Stomach (tissue), 9 donors: ENCODE measurements around the gene SEZ6L. TPM values are rescaled to one million over a fixed set of nuclear protein-coding genes. Genes with fewer than 3 reads are reported as not detected.

ENCODE experiments used
- DNase-seq, 2 donors: peaks; one replicate each; pipeline versions ENCODE4 v3.0.0 to v3.0.0-alpha.2; 2013 to 2019
- H3K27ac ChIP-seq, 5 donors: fragments of 200-600 bp in 4 of 5; sonication (generic) in 4 of 5; one replicate each; pipeline ENCODE4 v1.5.1; 2013 to 2019; ENCODE audit warnings: mild to moderate bottlenecking in 1 of 5, moderate library complexity in 1 of 5
- H3K27me3 ChIP-seq, 3 donors: fragments of 200-600 bp; sonication (generic); one replicate each; pipeline ENCODE4 v1.5.1; 2017 to 2019; ENCODE audit warnings: mixed run types in 1 of 3
- H3K36me3 ChIP-seq, 4 donors: fragments of 200-600 bp; sonication (generic); 1 replicate in 3 of 4; 2 replicates in 1 of 4; pipeline ENCODE4 v1.5.1; 2016 to 2019
- H3K4me1 ChIP-seq, 4 donors: fragments of 200-600 bp; sonication (generic); one replicate each; pipeline ENCODE4 v1.5.1; 2016 to 2019
- H3K4me3 ChIP-seq, 4 donors: fragments of 200-600 bp; sonication (generic) in 3 of 4; one replicate each; pipeline ENCODE4 v1.5.1; 2016 to 2019; ENCODE audit warnings: mild to moderate bottlenecking in 1 of 4
- H3K9me3 ChIP-seq, 4 donors: fragments of 200-600 bp; sonication (generic); one replicate each; pipeline ENCODE4 v1.5.1; 2016 to 2019
- CTCF ChIP-seq, 7 experiments: fragments of 450-650 bp in 4 of 7; fragments of 200-600 bp in 3 of 7; sonication (generic) in 3 of 7; IDR thresholded peaks; one replicate each; pipeline ENCODE4 v1.5.1; 2016 to 2019; ENCODE audit warnings: antibody characterized with exemption in 7 of 7, control low read depth in 2 of 7, mild to moderate bottlenecking in 1 of 7
- EP300 ChIP-seq: sonication (generic); formaldehyde crosslinking; IDR thresholded peaks from one replicate; pipeline ENCODE4 v1.6.1; 2017; ENCODE audit warnings: antibody characterized with exemption
- POLR2A ChIP-seq, 4 donors: fragments of 450-650 bp; IDR thresholded peaks; one replicate each; pipeline ENCODE4 v1.6.1; 2016; ENCODE audit warnings: antibody characterized with exemption in 4 of 4, control low read depth in 2 of 4, mild to moderate bottlenecking in 1 of 4, moderate library complexity in 1 of 4
- POLR2AphosphoS5 ChIP-seq, 3 donors: sonication (generic); formaldehyde crosslinking; IDR thresholded peaks; one replicate each; pipeline ENCODE4 v1.6.1; 2016; ENCODE audit warnings: antibody characterized with exemption in 3 of 3
- WGBS, 5 donors: extraction: QIAGEN DNeasy Blood & Tissue Kit in 3 of 5; methylation state at CpG; one replicate each; pipeline versions ENCODE4 v1.1.5 to v1.1.7; 2013 to 2018; 5-methylcytosine and 5-hydroxymethylcytosine counted together
- intact Hi-C: fragments of 100-400 bp; cut with DNase I; formaldehyde crosslinking; loops from one replicate; pipeline ENCODE4 v1.15.1; 2023; ENCODE audit warnings: low total_unique reads
- polyA plus RNA-seq, 3 donors: library from polyadenylated mRNA; stranded (reverse); fragments of 200-250 nt; gene quantifications; one replicate each; pipeline ENCODE4 v1.2.3, GENCODE V29; 2013
- total RNA-seq, 5 donors: library from RNA; depleted of rRNA; stranded (reverse); fragments of >200 nt; gene quantifications; one replicate each; pipeline versions ENCODE4 v1.1.0 to v1.2.3, GENCODE V29; 2014 to 2016
- donor health status: healthy with polysubstance abuse.
- donor health status: Bipolar disorder and iron deficiency.
- donor health status: healthy.

Gene SEZ6L
- total and polyA plus RNA-seq, 8 donors, result 0.03 to 1.1 (median 0.06) TPM; not detected in 5

GRCh38 chr22:26320447-26320846, 151.2 kb downstream of the SEZ6L start:
- 53 to 63% (median 57%) methylated on average over 5 of the region's 5 CpGs for WGBS, 5 donors

GRCh38 chr22:26321469-26321913, 152.2 kb downstream of the SEZ6L start:
- no peak overlapping the region for H3K4me3 ChIP-seq
- no peaks in the 10 kb centered on the region for H3K36me3 ChIP-seq
- intact Hi-C loops, result no loop called here
- DNase-seq, result peak in 1 of 2 donors; percentile 10
- WGBS, 5 donors, result 33 to 56% (median 49%) methylated on average over 12 of the region's 12 CpGs
- TF ChIP-seq CTCF (IDR thresholded peaks at IDR 0.05) (no peak), EP300 (no peak), POLR2A (IDR thresholded peaks at IDR 0.05) (no peak), POLR2AphosphoS5 (IDR thresholded peaks at IDR 0.05) (no peak)
- no peaks in the 10 kb centered on the region for H3K9me3 ChIP-seq
- no peaks in the 10 kb centered on the region for H3K4me1 ChIP-seq
- no peak overlapping the region for H3K27ac ChIP-seq
- H3K27me3 ChIP-seq, result peaks cover 0 to 47% (median 8%) of the 10 kb centered on the region in 3 donors

More at GRCh38 chr22:26320447-26320846, 151.2 kb downstream of the SEZ6L start:
- intact Hi-C loops, result no loop called here
- Histone ChIP-seq H3K4me1 (no peaks in the 10 kb centered on the region), H3K36me3 (no peaks in the 10 kb centered on the region), H3K9me3 (no peaks in the 10 kb centered on the region), H3K27me3 (peaks cover 0 to 39% (median 10%) of the 10 kb centered on the region in 3 donors), H3K4me3 (no peak overlapping the region), H3K27ac (no peak overlapping the region)
- TF ChIP-seq EP300 (no peak), POLR2A (IDR thresholded peaks at IDR 0.05) (no peak), CTCF (IDR thresholded peaks at IDR 0.05) (no peak), POLR2AphosphoS5 (IDR thresholded peaks at IDR 0.05) (no peak)
- no peak for DNase-seq

- TF ChIP-seq EP300 (no peak), CTCF (IDR thresholded peaks at IDR 0.05) (no peak), POLR2AphosphoS5 (IDR thresholded peaks at IDR 0.05) (no peak), POLR2A (IDR thresholded peaks at IDR 0.05) (no peak)
- no peaks in the 10 kb centered on the region for H3K36me3 ChIP-seq
- H3K27ac ChIP-seq, result no peak overlapping the region
- intact Hi-C loops, result no loop called here
- WGBS, 5 donors, result 69 to 78% (median 75%) methylated on average over 11 of the region's 11 CpGs
- no peaks in the 10 kb centered on the region for H3K4me1 ChIP-seq
- DNase-seq, result no peak
- peaks cover 0 to 51% (median 11%) of the 10 kb centered on the region in 3 donors for H3K27me3 ChIP-seq
- H3K9me3 ChIP-seq, result no peaks in the 10 kb centered on the region
- no peak overlapping the region for H3K4me3 ChIP-seq
Measured at GRCh38 chr22:26322179-26322905, 153.1 kb downstream of the SEZ6L start.

- Histone ChIP-seq H3K9me3 (no peaks in the 10 kb centered on the region), H3K27ac (no peak overlapping the region), H3K36me3 (no peaks in the 10 kb centered on the region), H3K4me3 (no peak overlapping the region), H3K27me3 (peaks cover 0 to 51% (median 11%) of the 10 kb centered on the region in 3 donors), H3K4me1 (no peaks in the 10 kb centered on the region)
- WGBS, 5 donors, result 72 to 82% (median 80%) methylated on average over 5 of the region's 5 CpGs
- intact Hi-C loops, result no loop called here
- no peak for TF ChIP-seq POLR2A (IDR thresholded peaks at IDR 0.05)
- no peak for TF ChIP-seq CTCF (IDR thresholded peaks at IDR 0.05)
- TF ChIP-seq EP300, result no peak
- TF ChIP-seq POLR2AphosphoS5 (IDR thresholded peaks at IDR 0.05), result no peak
- DNase-seq, result no peak
Measured at GRCh38 chr22:26323013-26323412, 153.8 kb downstream of the SEZ6L start.
